Fibroblast of gingiva (primary cell): ENCODE data around the gene RNF150.

ENCODE experiments used
- DNase-seq: peaks from one replicate; pipeline ENCODE4 v3.0.0-alpha.2; 2011; ENCODE audit warnings: low read depth

Gene RNF150

DNA sequence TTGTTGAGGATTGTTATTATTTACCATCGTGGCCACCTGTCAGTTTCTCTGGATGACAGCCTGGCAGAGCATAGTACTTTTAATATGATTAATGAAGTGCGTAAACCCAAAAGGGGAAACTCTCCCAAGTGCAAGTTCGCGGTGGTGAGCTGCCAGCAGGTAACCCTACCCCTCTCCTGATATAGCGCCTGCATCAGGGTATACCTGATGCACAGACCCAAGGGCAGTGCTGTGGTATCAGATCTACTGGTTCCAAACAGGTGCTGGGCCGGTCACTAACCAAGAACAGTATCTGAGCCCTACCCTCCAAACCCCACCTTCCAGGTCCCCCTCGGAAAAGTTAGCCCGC, 1.6 kb downstream of the RNF150 start:
- no peak for DNase-seq

DNA sequence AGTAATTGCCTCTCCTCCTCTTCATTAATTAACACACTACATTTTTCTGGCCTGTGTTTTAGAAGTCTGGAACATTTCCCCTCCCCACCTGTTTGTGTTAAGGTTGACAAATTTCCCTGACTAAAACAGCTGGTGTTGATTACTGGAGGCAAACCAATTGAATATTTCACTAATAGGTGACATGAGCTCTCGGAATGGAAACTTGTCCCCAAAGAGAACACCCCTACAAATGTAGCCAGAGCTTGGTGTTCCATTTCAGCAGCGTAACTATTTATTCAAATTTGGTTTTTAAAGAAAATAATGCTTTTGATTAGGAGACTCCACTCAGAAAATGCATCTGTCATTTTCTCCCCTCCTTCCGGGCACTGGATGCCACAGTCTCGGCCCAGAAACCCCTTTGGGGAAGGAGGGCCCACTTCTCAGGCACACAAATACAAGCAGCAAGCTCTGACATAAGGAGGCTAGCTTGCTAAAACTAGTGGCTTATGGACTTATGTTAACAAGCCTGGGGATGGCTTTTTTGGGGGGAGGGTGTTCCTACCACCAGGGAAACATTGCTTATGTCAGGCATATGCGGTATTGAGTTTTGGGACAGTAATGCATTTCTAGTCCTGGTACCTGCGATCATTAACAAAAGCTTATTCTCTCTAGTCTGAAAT, 2.2 kb downstream of the RNF150 start:
- DNase-seq, result no peak

DNA sequence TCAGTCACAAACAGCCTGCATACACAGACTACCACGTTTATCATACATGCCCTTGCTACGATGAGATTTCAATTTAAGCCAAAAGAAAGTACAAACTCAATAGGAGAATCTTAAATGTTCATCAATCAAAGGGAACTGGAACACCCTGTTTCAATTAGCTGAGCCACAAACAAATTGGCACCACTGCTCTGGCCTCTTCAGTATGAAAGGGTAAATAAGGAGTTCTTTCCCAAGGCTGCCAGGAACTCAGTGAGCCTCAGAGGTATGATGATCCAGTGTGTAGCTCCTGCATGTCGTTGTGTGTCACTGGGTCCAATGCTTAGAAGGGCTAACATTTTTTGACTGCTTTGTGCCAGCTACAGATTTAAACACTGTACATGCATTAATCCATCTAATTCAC, 5.4 kb downstream of the RNF150 start:
- DNase-seq, result peak; percentile 54

DNA sequence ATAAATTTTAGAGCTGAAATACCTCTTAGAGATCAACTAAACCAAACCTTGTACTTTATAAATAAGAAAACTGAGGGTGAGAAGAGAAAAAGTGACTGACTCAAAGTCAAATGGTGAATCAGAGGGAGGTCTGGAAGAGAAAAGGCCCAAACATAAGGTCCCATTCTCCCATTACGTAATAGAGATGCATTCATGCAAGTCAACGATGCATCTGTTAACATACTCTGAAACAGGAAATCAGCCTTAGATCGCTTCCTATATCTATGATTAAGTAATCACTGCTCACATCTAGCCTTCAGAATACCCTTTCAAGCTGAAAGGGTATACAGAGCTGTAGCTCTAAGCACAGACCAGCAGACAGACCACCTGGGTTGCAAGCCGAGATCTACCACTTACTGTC, 6.5 kb downstream of the RNF150 start:
- DNase-seq, result no peak

DNA sequence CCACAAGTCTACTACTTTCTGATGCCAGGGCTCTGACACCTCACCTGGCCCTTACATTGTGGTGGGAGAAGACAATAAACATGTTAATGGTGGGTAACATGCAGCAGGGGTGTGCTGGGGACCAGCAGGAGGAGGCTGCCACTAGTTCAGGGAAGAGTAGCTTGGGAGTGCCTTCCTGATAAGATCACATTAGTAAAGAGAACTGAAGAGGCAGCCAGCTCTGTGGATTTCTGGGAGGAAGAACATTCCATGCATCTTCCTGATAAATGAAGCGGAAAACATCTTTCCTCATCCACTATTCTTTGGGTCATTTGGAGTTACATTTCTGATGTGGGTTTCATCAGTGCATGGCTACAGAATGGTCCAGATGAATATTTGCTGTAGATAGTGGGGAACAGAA, 9.0 kb downstream of the RNF150 start:
- no peak for DNase-seq

DNA sequence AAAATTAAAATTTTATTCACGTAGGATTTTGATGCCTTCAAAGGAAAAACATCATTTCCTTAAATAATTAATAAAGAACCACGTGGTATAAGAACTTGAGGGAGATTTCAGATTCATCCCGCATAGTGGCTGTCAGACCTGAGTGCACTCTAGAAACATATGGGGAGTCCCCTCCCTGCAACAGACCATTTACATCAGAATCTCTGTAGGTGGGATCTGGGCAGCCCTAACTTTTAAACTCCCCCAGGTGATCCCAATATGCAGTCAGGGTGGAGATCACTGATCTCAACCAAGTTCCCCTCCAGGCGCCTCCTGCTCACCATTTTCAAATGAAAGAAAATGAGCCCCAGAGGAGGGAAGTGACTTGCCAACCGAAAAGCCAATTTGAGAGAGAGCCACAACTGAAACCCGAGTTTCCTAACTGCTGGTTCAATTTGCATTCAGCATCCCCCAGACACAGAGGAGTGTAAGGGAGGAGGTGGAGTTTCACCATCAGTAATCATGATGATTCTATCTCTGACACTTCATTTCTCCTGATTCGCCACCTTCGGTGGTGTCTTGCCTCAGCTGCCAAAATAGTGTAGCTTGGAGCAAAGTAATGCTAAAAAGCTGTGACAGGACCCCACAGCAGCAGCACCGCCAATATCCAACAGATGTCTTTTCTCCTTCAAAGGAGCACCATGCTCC, 11.4 kb downstream of the RNF150 start:
- no peak for DNase-seq

DNA sequence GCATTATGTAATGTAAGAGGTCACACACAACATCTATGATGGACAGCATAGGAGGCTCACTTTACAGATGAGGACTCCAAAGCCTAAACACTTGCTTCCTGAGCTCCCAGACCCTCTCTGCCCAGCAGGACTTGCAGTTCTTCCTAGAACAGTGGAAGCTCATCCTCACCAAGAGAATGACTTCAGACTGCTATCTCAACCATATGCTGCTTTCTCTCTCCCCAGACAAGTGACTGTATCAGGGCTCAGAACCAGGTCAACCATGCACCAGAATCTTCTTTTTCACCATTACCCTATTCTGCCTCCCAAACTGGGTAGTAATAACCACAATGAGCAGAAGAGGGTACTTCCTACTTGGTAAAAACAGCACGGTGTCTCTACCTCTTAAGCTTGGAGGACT, 12.2 kb downstream of the RNF150 start:
- no peak for DNase-seq

DNA sequence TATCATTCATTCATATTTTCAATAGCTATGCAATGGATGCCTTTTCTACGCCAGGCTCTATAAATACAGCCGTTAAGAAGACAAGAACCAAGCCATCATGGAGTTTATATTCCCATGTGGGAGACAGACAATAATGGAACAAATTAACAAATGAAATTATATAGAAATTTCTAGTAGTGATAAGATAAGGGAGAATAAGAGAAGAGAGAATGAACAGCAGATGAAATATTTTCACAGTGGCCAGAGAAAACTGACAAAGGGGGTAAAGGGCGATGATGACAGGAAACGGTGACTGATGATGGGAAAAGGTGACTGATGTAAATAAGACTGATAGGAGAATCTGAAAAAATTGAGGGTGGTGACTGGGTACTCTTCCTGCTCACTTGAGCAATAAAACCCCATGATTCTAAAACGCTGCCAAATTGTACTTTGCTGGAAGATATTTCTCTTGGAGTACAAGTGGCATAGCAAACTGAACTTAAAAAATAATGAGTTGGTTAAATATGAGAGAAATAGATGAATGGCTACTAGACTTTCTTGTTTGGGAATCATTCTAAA, 13.2 kb downstream of the RNF150 start:
- no peak for DNase-seq

DNA sequence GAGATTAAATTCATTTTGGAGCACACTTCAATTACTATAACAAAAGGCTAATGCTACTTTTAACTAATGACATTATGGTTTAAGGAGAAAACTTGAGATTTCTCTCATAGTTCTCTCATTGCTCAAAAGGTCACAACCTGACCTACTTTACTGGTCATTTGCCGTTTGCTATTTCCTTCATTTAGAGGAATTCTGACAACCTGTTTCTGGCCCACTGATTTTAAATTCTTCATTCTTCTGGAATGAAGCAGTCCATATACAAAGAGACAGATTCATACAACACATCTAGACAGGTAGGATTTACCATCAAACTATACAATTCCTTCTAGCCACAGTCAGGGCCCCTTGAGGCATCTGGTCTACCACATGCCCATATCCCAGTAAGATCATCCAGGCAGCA, 14.2 kb downstream of the RNF150 start:
- DNase-seq, result no peak

DNA sequence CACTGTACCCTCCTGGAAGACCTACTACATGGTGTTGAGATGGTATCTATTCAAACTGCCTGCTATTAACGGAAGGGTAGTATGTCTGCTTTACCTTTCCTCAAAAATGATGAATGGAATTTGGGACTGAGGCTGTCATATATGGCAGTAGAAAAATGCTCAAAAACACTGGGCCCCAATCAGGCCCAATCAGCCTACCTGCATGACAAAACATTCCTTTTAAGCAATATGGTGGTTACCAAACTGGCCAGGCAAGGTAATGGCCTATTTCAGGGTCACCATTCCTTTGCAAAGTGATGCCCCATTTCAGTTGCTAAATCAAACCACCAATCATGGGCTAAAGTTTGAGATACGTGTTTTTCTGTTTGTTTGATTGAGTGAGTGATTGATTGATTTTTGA, 14.9 kb downstream of the RNF150 start:
- DNase-seq, result no peak

DNA sequence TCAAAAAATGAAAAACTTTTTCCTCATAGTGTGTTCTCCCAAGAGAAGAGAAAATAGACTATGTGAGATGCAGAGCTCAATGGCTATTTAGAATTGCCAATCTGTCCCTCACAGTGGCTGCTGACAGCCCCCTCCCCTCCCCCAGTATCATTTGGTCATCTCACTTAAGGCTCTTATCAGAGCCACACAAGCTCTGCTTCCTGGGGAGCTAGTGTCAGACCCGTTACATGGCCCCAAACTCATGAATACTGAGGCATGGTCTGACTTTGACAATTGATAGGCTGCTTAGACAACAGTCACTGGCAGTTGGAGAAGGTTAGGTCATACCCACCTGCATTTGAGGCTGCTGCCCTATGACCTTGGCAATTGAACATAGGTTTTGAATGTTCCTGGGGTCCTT, 15.3 kb downstream of the RNF150 start:
- no peak for DNase-seq

DNA sequence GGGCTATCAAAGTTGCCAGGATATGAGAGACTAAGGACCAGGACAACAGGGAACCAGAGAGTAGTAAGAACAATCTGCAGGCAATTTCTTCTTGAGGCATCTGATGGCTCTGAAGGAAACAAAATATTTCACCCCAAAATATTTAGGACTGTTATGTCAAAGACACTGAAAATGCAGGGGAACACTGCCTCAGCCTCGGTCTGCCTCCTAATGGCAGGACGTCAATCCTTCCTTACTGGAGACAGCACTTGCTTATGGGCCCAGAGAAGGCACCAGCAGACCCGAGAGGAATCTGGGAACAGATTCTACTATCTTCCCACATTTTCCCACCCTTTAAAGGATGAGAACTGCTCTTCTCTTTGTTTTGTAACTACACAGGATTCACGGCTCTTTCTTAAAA, 23.3 kb downstream of the RNF150 start:
- no peak for DNase-seq

DNA sequence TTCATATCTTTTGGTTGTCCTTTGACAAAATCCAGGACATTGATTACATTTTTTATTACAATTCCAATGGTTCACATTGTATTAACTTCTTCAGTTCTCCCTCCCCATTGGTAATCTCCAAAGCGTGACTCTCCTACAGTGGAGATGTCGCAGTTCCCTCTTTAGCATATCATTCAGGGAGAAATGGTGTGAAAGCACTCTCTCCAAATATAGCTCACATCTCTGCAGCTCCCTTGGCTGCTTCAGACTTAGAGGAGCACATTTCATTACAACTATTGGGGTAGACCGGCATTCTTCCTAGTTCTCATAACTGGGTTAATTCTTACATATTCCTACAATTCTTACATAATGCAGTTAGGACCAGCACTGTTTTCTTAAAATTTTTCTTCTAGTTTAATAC, 25.3 kb downstream of the RNF150 start:
- no peak for DNase-seq

DNA sequence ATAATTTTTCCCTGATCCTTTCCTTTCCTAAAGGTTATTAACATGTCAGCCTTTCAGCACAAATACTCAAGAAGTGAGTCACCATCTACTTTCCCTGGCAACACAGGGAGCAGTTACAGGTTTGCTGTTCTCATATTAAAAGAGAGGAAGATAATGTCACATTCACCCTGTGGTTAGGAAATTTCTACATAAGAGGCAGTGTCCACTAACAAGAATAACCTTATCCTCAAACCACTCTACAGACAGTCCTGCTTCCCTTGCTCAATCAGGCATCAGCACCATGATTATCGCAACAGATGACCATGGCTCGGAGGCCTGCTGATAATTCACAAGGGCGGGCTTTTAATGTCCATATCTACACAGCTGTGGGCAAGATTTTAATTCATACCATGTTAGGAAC, 30.9 kb downstream of the RNF150 start:
- peak; percentile 73 for DNase-seq

DNA sequence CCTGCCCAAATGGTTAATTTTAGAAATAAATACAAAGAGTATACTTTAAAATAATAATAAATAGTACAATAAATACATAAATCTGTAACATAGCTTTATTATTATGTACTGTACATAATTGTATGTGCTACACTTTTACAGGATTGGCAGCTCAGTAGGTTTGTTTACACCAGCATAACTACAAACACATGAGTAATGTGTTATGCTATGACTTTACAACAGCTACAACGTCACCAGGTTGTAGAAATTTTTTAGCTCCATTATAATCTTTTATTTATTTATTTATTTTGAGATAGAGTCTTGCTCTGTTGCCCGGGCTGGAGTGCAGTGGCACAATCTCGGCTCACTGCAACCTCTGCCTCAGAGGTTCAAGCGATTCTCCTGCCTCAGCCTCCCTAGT, 31.8 kb downstream of the RNF150 start:
- DNase-seq, result no peak

DNA sequence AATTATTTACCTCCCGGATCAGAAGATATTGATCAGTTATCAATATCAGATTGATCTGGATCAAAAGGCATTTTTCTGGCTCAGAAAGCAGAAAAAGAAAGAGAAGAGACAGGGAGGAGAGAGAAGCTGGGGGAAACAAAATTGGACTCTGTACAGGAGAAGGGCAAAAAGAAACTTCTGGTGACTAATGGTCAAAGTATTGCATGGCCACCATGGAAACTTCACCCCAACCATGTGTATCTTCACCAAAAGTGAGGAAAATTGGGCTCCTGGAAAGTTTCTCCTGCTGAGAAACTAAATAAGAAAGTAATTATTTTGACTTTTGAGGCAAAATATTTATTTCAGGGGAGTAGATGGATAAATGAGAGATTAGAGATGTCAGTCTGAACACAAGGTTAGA, 33.9 kb downstream of the RNF150 start:
- peak; percentile 8 for DNase-seq

DNA sequence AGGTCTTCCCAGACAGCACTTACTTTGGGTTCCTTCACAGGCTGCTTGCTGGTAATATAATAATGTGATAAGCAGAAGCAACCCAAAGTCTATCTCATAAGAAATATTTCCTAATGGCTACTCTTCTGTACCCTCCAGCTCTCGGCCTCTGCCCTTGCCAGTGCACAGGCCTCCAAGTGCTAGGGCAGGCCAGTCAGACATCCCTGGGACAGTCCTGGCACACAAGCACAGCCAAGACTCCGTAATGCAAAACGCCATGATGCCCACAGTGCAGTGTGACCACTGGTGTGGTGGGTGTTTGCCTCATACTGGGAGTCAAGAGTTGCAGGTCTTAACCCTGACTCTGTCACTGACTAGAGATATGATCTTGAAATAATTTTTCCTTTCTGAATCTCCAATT, 35.1 kb downstream of the RNF150 start:
- no peak for DNase-seq

DNA sequence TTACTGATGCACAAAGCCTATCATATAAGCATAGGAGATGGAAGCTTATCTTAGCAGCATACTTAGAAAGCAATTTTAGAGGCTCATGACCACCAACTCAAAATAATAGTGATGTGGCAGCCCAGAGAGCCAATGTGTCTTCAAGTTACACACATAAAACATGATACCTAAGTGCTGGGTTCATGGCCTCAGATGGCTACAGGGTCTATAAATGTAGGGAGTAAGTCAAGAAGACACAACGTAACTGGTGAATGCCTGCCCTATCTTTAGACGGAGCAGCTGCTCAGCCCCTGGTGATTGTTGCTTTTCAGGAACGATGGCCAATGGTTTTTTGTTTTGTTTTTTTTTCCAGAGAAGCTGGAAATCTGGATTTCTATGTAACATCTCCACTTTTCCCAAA, 42.8 kb downstream of the RNF150 start:
- no peak for DNase-seq

DNA sequence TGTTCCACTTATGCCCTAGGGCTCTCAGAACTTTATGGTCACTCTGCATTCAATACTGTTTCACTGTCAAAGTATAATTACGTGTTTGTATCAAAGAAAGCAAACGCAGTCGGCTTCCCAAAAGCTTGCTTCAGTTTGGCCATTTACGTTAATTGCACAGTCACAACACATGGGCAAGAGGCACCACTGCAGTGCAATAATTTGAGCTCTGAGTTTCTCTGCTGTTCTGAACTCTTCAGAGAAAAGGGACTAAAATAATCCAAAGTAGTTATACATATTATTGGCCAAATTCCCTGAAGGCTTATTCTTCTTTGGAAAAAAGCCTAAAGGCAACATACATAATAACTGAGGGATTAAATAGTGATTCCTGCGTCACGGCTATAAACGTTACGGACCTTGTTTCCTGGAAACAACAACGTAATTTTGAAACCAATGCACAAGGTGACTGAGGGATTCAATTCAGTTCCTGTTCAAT, 51.3 kb downstream of the RNF150 start:
- no peak for DNase-seq

DNA sequence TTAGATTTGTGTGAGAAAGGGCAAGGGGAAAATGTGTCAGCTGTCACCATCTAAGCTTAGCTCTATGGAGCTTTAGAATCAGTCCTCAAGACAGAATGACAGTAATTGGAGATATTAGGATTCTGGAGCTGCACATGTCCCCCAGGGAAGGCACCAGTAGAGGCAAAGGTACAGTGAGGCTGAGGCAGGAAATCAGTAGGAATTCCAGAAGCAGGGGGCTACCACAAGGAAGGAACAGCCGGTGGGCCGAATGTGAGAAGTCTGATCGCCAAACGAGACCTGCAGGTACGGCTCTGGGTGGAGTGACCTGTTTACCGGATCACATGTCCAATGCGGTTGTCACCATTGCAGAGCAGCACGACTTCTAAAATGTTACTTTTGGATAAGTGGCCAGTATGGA, 52.6 kb downstream of the RNF150 start:
- no peak for DNase-seq

DNA sequence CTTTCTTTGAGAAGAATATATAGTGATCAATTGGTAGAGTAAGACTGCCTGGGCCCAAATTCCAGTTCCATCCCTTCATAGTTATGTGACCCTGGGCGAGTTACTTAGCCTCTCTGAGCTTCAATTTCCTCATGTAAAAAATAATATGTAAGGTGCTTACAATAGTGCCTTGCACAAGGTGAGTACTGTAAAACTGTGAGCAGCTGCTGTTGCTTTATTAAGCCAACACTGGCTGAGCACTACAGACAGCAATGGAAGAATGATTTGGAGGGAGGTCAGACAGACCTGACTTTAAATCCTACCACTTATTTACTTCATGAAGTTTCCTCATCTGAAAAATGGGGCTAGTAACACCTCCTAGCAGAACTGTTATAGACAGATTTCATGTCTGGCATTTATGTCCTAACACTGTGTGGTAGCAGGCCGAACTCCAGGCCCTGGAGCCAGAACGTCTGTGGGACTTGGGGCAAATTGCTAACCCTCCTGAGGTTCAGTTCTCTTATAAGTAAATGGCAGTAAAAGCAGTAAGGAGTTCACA, 53.8 kb downstream of the RNF150 start:
- no peak for DNase-seq

DNA sequence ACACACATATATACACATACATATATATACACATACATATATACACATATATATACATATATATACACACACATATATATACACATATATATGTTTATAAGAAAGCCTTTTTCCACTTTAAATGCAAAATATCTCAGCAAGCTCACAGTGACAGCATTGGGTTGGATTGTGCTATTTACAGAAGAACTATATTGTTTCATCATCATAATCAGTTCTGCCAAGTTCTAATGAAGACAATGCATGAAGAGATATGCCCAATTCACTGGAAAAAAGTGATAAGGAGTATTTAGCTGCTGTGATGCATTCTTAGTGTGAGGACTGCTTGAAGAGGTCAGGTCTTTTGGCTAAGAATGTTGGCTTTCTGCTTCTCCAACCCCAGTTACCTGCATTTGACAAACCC, 54.4 kb downstream of the RNF150 start:
- peak; percentile 69 for DNase-seq

DNA sequence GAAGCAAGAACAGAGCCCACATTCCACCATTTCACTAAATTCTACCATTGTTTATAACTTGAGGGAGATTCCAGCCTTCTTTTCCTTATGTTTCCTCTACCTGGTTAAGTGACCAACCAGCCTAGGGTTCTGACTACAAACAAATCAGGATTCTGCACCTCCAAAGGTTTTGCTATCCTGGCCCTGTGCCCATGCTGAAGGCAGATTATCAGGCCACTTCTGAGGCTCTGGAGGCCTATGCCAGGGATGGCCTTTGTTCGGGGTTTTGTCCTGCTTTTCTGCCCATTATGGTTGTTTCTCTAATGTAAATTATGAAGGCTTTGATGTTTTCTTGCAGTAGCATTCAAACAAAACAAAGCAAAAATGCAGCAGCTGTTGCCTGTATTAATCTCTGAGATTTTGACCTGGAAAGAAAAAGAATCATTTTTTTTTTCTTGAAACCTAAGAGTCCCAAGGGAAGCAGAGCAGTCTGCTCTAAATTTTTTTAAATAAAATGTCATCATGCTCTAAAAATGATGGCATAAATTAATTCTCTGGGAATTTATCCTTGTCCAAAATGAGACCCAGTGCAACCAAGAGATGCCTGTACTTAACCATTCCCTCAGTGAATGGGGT, 55.6 kb downstream of the RNF150 start:
- DNase-seq, result peak; percentile 50
